A549 treated with AZD9567 at 1 μM for 4 hours (cell line): ENCODE measurements around the gene TRMT61A. TPM values are rescaled to one million over a fixed set of nuclear protein-coding genes. Genes with fewer than 3 reads are reported as not detected.

Experiments
- total RNA-seq: library from RNA; stranded (reverse); fragments of 200-300 nt; extraction: Qiagen RNA extraction; gene quantifications from 5 replicates; pipeline ENCODE4 v1.2.3, GENCODE V29; 2022; ENCODE audit not compliant: insufficient read depth

TRMT61A gene
- total RNA-seq = 15.2 to 31.2 TPM (median 28.0 TPM) in 5 replicates

GRCh38 chr14:103528587-103529382, at the start of gene TRMT61A:
TSS of gene TRMT61A (plus strand) at chr14:103529196. CDS start at chr14:103529979, 783 bp downstream.

DNA sequence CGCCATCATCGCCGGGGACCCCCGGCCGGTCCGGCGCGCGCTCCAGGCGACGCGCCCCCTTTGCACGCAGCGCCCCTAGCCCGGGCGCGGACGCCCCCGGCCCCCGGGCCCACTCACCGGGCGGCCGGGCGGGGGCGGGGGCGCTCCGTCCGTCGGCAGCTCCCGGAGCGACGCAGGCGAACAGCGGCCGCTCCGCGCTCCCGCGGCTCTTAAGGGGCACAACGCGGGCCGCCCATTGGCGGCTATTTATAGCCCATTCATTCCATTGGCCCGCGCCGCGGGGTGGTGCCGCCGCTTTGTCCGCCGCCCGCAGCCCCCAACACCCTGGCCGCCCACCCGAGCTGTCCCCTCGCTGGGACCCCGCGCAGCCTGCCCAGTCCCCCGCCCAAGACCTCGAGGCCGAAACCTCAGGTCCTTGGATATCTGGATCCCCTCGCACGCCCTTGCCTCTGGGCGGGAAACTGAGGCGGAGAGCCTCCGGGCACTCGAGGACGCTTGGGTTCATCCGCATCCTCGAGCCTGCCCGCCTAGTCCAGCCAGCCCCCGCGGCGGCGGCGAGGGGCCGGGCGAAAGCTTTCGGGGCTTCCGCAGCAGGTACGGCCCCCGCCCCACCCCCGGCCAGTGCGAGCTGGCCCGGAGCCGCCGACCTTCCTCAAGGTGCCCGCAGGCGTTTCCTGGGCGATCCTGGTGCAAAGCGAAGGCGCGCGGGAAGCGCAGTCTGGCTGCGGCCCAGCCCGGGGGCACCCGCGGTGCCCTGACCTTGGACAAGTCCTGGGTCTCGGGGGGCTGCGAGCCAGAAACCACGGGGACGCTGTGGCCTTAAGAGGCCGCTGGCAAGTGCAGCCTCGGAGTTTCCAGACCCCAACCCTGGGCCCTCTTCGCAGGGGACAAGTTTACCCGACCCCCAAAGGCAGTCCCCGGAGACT, 6.1 kb upstream of the TRMT61A start, which contains the start of gene CKB:
CKB (minus strand) TSS at position 182 of the 926 bp plus-strand sequence. CDS start 337 bp downstream, outside the sequence.

GRCh38 chr14:103562429-103563225, 33.6 kb downstream of the TRMT61A start, which contains the start of the genes BAG5 and COA8:
TSS of gene BAG5 (minus strand) at chr14:103562657. CDS start at chr14:103561164, 1,493 bp downstream.
TSS of gene COA8 (plus strand) at chr14:103562960. CDS start at chr14:103563002, 42 bp downstream.

Other genes with a start within 250 kb of the TRMT61A start
- gene EIF5, start 195.0 kb upstream of the TRMT61A start, total RNA-seq = 229 to 285 TPM (median 267 TPM) in 5 replicates
- gene MARK3, start 143.8 kb upstream of the TRMT61A start, total RNA-seq = 53.4 to 59.3 TPM (median 56.6 TPM) in 5 replicates
- 116 to 142 TPM (median 137 TPM) in 5 replicates for gene CKB, start 6.4 kb upstream of the TRMT61A start, total RNA-seq
- 22.2 to 25.1 TPM (median 24.0 TPM) in 5 replicates for gene BAG5, start 33.5 kb downstream of the TRMT61A start, total RNA-seq
- gene COA8, start 33.8 kb downstream of the TRMT61A start, total RNA-seq = 54.4 to 57.0 TPM (median 55.5 TPM) in 5 replicates
- gene KLC1, start 100.0 kb downstream of the TRMT61A start, total RNA-seq = 100 to 110 TPM (median 107 TPM) in 5 replicates
- gene XRCC3, start 186.3 kb downstream of the TRMT61A start, total RNA-seq = 28.8 to 32.1 TPM (median 30.2 TPM) in 5 replicates
- gene ZFYVE21, start 186.6 kb downstream of the TRMT61A start, total RNA-seq = 40.3 to 54.0 TPM (median 47.6 TPM) in 5 replicates